Measurements from ENCODE around the gene NKG7.

Gene NKG7

DNA sequence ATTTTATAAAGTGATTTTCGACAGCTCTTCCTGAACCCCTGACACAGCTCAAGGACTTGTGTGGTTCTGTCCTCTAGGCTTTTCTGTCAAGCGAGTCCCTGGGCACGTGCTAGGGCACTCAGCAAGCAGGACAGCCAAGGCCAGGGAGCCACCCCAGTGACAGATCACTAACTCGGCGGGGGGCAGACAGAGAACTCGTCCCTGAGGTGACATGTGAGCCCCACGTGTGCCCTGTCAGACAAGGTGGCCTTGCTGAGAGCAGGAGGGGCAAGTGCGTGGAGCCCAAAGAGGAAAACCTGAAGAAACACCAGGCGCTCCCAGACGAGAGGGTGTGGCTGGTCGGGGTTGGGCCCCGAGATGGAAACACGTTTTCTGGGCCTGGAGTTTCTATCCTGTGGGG is 11.2 kb downstream of the NKG7 start:
- H3K23ac ChIP-seq (ENCODE audit: low read depth, low read length, poor library complexity), result no peak overlapping the region
- no peak overlapping the region for H3K4me3 ChIP-seq (ENCODE audit: low read length in 2 of 2)
- H2BK12ac ChIP-seq (ENCODE audit: low read length), result no peak overlapping the region
- H2AFZ ChIP-seq (ENCODE audit: low read length), result no peak overlapping the region
- no peak overlapping the region for H3K9ac ChIP-seq (ENCODE audit: low read depth, low read length, poor library complexity)
- peak overlapping the region; percentile 79 for H2BK15ac ChIP-seq (ENCODE audit: low read length)
- H3K79me1 ChIP-seq (ENCODE audit: low read depth, low read length), result no peaks in the 10 kb centered on the region
- H3K18ac ChIP-seq (ENCODE audit: low read length), result peak overlapping the region; percentile 91
- H4K8ac ChIP-seq (ENCODE audit: low read depth, low read length), result no peak overlapping the region
- H3K27ac ChIP-seq (replicated peaks; ENCODE audit: low read length), result no peak overlapping the region
- no peaks in the 10 kb centered on the region for H3K27me3 ChIP-seq (ENCODE audit: control insufficient read depth in 3 of 3, insufficient read depth in 3 of 3, low read depth in 1 of 3, low read length in 3 of 3)
- no peak overlapping the region for H3K4ac ChIP-seq (ENCODE audit: low read length)
- H2AK5ac ChIP-seq (ENCODE audit: low read depth, low read length), result no peak overlapping the region
- DNase-seq (ENCODE audit: low spot score), result no peak
- no peak overlapping the region for H4K91ac ChIP-seq (ENCODE audit: low read depth, low read length, poor library complexity)
- no peak overlapping the region for H2BK120ac ChIP-seq (ENCODE audit: low read depth, low read length)
- H3K9me3 ChIP-seq (replicated peaks in 1 of 2; ENCODE audit: control insufficient read depth in 2 of 2, insufficient read depth in 1 of 2, low read depth in 1 of 2, low read length in 2 of 2), result no peaks in the 10 kb centered on the region
- no CpG with 5 or more reads among the region's 13 CpGs for WGBS, 2 donors (ENCODE audit: extremely low coverage in 2 of 2, insufficient read length in 2 of 2, insufficient replicate concordance in 1 of 2)
- no peak overlapping the region for H3K4me2 ChIP-seq (ENCODE audit: insufficient read depth, low read length, poor library complexity, severe bottlenecking)
- peak overlapping the region; percentile 56 for H3K14ac ChIP-seq (ENCODE audit: low read length)
- peaks cover 6 to 8% of the 10 kb centered on the region in 2 donors for H3K4me1 ChIP-seq (ENCODE audit: control insufficient read depth in 2 of 2, insufficient read depth in 1 of 2, low read depth in 1 of 2, low read length in 2 of 2)
- no peak overlapping the region for H2BK5ac ChIP-seq (ENCODE audit: low read length)
- H3K36me3 ChIP-seq (replicated peaks in 1 of 2; ENCODE audit: control insufficient read depth in 2 of 2, insufficient read depth in 2 of 2, low read length in 2 of 2), result no peaks in the 10 kb centered on the region

DNA sequence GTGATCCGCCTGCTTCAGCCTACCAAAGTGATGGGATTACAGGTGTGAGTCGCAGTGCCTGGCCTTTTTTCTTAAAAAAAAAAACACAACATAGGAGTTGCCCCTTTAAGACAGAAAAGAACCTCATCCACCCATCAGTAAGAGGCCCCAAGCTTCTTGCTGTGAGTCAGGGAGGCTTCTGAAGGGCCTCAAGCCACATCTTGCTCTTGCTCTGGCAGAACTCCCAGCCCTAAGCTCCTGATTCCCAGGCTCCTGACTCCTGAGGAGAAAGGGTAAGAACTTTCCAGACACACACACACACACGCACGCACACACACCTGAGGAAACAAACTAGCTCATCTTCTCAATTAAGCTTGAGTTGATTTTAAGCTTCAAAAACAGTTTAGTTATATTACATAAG is 13.2 kb downstream of the NKG7 start:
- Histone ChIP-seq H2BK15ac (ENCODE audit: low read length) (no peak overlapping the region), H3K79me1 (ENCODE audit: low read depth, low read length) (no peaks in the 10 kb centered on the region), H3K36me3 (replicated peaks in 1 of 2; ENCODE audit: control insufficient read depth in 2 of 2, insufficient read depth in 2 of 2, low read length in 2 of 2) (no peaks in the 10 kb centered on the region), H2AK5ac (ENCODE audit: low read depth, low read length) (no peak overlapping the region), H3K23ac (ENCODE audit: low read depth, low read length, poor library complexity) (no peak overlapping the region), H3K9me3 (replicated peaks in 1 of 2; ENCODE audit: control insufficient read depth in 2 of 2, insufficient read depth in 1 of 2, low read depth in 1 of 2, low read length in 2 of 2) (no peaks in the 10 kb centered on the region), H2AFZ (ENCODE audit: low read length) (no peak overlapping the region), H3K27me3 (ENCODE audit: control insufficient read depth in 3 of 3, insufficient read depth in 3 of 3, low read depth in 1 of 3, low read length in 3 of 3) (no peaks in the 10 kb centered on the region), H3K4me2 (ENCODE audit: insufficient read depth, low read length, poor library complexity, severe bottlenecking) (no peak overlapping the region), H3K4me1 (ENCODE audit: control insufficient read depth in 2 of 2, insufficient read depth in 1 of 2, low read depth in 1 of 2, low read length in 2 of 2) (peaks cover 4% of the 10 kb centered on the region in 2 donors), H3K14ac (ENCODE audit: low read length) (no peak overlapping the region), H4K8ac (ENCODE audit: low read depth, low read length) (no peak overlapping the region), H3K4me3 (ENCODE audit: low read length in 2 of 2) (no peak overlapping the region), H4K91ac (ENCODE audit: low read depth, low read length, poor library complexity) (no peak overlapping the region), H2BK5ac (ENCODE audit: low read length) (no peak overlapping the region), H3K4ac (ENCODE audit: low read length) (no peak overlapping the region), H2BK12ac (ENCODE audit: low read length) (no peak overlapping the region), H3K9ac (ENCODE audit: low read depth, low read length, poor library complexity) (no peak overlapping the region), H3K27ac (replicated peaks; ENCODE audit: low read length) (no peak overlapping the region), H3K18ac (ENCODE audit: low read length) (no peak overlapping the region), H2BK120ac (ENCODE audit: low read depth, low read length) (no peak overlapping the region)
- no peak for DNase-seq (ENCODE audit: low spot score)
- no CpG with 5 or more reads among the region's 4 CpGs for WGBS, 2 donors (ENCODE audit: extremely low coverage in 2 of 2, insufficient read length in 2 of 2, insufficient replicate concordance in 1 of 2)

DNA sequence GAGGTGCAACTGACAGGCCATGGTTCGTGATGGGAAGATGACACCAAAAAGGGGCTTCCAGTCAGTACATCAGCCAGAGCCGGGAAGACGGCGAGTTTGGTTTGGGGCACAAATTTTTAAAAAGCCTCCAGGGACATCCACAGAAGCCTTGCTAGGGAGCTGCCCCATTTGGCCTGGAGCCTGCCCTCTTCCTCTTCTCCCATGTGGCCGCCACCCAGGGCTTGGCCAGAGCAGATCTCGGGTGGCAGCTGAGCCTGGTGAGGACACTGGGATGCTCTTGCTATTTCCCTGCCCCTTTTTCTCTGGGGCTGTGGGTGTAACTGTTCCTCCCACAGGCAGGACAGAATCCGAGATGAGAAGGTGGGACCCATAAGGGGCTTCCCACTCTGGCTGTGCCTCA is 14.5 kb downstream of the NKG7 start:
- no peak overlapping the region for H3K9ac ChIP-seq (ENCODE audit: low read depth, low read length, poor library complexity)
- H2AK5ac ChIP-seq (ENCODE audit: low read depth, low read length), result no peak overlapping the region
- H3K27ac ChIP-seq (replicated peaks; ENCODE audit: low read length), result no peak overlapping the region
- no peak overlapping the region for H3K23ac ChIP-seq (ENCODE audit: low read depth, low read length, poor library complexity)
- no peak overlapping the region for H3K4ac ChIP-seq (ENCODE audit: low read length)
- no peak overlapping the region for H2BK120ac ChIP-seq (ENCODE audit: low read depth, low read length)
- H3K27me3 ChIP-seq (ENCODE audit: control insufficient read depth in 3 of 3, insufficient read depth in 3 of 3, low read depth in 1 of 3, low read length in 3 of 3), result no peaks in the 10 kb centered on the region
- H3K4me2 ChIP-seq (ENCODE audit: insufficient read depth, low read length, poor library complexity, severe bottlenecking), result no peak overlapping the region
- H2BK5ac ChIP-seq (ENCODE audit: low read length), result peak overlapping the region; percentile 4
- no peak overlapping the region for H2BK15ac ChIP-seq (ENCODE audit: low read length)
- H3K9me3 ChIP-seq (replicated peaks in 1 of 2; ENCODE audit: control insufficient read depth in 2 of 2, insufficient read depth in 1 of 2, low read depth in 1 of 2, low read length in 2 of 2), result no peaks in the 10 kb centered on the region
- H4K91ac ChIP-seq (ENCODE audit: low read depth, low read length, poor library complexity), result no peak overlapping the region
- no peak overlapping the region for H2BK12ac ChIP-seq (ENCODE audit: low read length)
- no peak overlapping the region for H2AFZ ChIP-seq (ENCODE audit: low read length)
- DNase-seq (ENCODE audit: low spot score), result no peak
- WGBS, 2 donors (ENCODE audit: extremely low coverage in 2 of 2, insufficient read length in 2 of 2, insufficient replicate concordance in 1 of 2), result no CpG with 5 or more reads among the region's 7 CpGs
- H3K18ac ChIP-seq (ENCODE audit: low read length), result no peak overlapping the region
- H3K4me3 ChIP-seq (ENCODE audit: low read length in 2 of 2), result no peak overlapping the region
- H4K8ac ChIP-seq (ENCODE audit: low read depth, low read length), result no peak overlapping the region
- peaks cover 9% of the 10 kb centered on the region in 2 donors for H3K4me1 ChIP-seq (ENCODE audit: control insufficient read depth in 2 of 2, insufficient read depth in 1 of 2, low read depth in 1 of 2, low read length in 2 of 2)
- no peaks in the 10 kb centered on the region for H3K79me1 ChIP-seq (ENCODE audit: low read depth, low read length)
- H3K36me3 ChIP-seq (replicated peaks in 1 of 2; ENCODE audit: control insufficient read depth in 2 of 2, insufficient read depth in 2 of 2, low read length in 2 of 2), result no peaks in the 10 kb centered on the region
- H3K14ac ChIP-seq (ENCODE audit: low read length), result no peak overlapping the region

DNA sequence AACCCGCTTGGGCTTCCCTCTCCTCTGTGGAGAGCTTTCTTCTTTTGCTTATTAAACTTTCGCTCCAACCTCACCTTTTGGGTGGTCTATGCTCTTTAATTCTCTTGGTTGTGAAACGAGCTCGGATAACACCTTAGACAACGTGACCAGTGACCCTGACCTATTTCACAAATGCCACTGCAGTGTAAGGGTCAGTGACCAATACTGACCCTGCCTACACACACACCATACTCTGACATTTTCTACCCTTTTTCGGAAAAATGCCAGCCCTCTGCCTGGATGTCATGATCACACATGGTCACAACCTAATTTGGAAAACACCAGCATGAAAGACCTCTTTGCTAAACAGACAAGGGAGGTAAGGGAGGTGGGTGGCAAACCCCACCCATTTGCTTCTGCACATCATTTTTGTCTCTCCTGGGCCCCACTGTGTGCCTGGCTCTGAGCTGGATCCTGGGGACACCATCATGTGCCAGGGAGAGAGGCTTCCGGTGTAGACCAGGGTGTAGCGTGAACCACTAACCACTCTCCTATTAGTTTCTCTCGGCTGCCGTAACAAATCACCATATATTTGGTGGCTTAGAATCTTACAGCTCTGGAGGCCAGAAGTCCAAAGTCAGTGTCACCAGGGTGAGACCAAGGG is 16.2 kb downstream of the NKG7 start:
- Histone ChIP-seq H3K14ac (ENCODE audit: low read length) (no peak overlapping the region), H3K4me1 (ENCODE audit: control insufficient read depth in 2 of 2, insufficient read depth in 1 of 2, low read depth in 1 of 2, low read length in 2 of 2) (peaks cover 9% of the 10 kb centered on the region in 2 donors), H2BK12ac (ENCODE audit: low read length) (no peak overlapping the region), H2AFZ (ENCODE audit: low read length) (no peak overlapping the region), H3K23ac (ENCODE audit: low read depth, low read length, poor library complexity) (no peak overlapping the region), H3K4me3 (ENCODE audit: low read length in 2 of 2) (no peak overlapping the region), H3K27me3 (ENCODE audit: control insufficient read depth in 3 of 3, insufficient read depth in 3 of 3, low read depth in 1 of 3, low read length in 3 of 3) (no peaks in the 10 kb centered on the region), H4K8ac (ENCODE audit: low read depth, low read length) (no peak overlapping the region), H3K4ac (ENCODE audit: low read length) (no peak overlapping the region), H3K27ac (replicated peaks; ENCODE audit: low read length) (no peak overlapping the region), H2BK5ac (ENCODE audit: low read length) (no peak overlapping the region), H2AK5ac (ENCODE audit: low read depth, low read length) (peak overlapping the region; percentile 16), H3K9ac (ENCODE audit: low read depth, low read length, poor library complexity) (no peak overlapping the region), H3K4me2 (ENCODE audit: insufficient read depth, low read length, poor library complexity, severe bottlenecking) (no peak overlapping the region), H3K36me3 (replicated peaks in 1 of 2; ENCODE audit: control insufficient read depth in 2 of 2, insufficient read depth in 2 of 2, low read length in 2 of 2) (no peaks in the 10 kb centered on the region), H4K91ac (ENCODE audit: low read depth, low read length, poor library complexity) (no peak overlapping the region), H3K9me3 (replicated peaks in 1 of 2; ENCODE audit: control insufficient read depth in 2 of 2, insufficient read depth in 1 of 2, low read depth in 1 of 2, low read length in 2 of 2) (no peaks in the 10 kb centered on the region), H3K79me1 (ENCODE audit: low read depth, low read length) (no peaks in the 10 kb centered on the region), H3K18ac (ENCODE audit: low read length) (no peak overlapping the region), H2BK15ac (ENCODE audit: low read length) (no peak overlapping the region), H2BK120ac (ENCODE audit: low read depth, low read length) (no peak overlapping the region)
- WGBS, 2 donors (ENCODE audit: extremely low coverage in 2 of 2, insufficient read length in 2 of 2, insufficient replicate concordance in 1 of 2), result no CpG with 5 or more reads among the region's 10 CpGs
- no peak for DNase-seq (ENCODE audit: low spot score)

All from neuronal stem cell (in vitro differentiated cells).